Choroid plexus epithelial cell (primary cell): ENCODE results near the gene EHD2.
A peak's percentile ranks its signal among the peaks of the same experiment; 100 is the strongest.

ENCODE experiments used
- DNase-seq: peaks from one replicate; pipeline ENCODE4 v3.0.0-alpha.2; 2010; ENCODE audit warnings: low read depth
- H3K4me3 ChIP-seq: 2 replicates; pipeline ENCODE4 v1.5.1; 2011; ENCODE audit warnings: low read depth, mild to moderate bottlenecking, control low read depth, low read length, moderate library complexity
- CTCF ChIP-seq: conservative IDR thresholded peaks from 2 replicates; pipeline ENCODE4 v1.5.1; 2011; ENCODE audit warnings: low read depth, mild to moderate bottlenecking, control low read depth, inconsistent platforms, low read length, moderate library complexity

The EHD2 gene

GRCh38 chr19:47697863-47698609 lies 15.2 kb upstream of the EHD2 start:
- DNase-seq, result peak; percentile 90
- no peak overlapping the region for H3K4me3 ChIP-seq
- TF ChIP-seq CTCF, result peak; percentile 100

GRCh38 chr19:47698631-47699359 lies 14.4 kb upstream of the EHD2 start:
- no peak for TF ChIP-seq CTCF
- H3K4me3 ChIP-seq, result no peak overlapping the region
- no peak for DNase-seq

GRCh38 chr19:47699360-47699917 lies 13.8 kb upstream of the EHD2 start:
- peak; percentile 82 for TF ChIP-seq CTCF
- no peak overlapping the region for H3K4me3 ChIP-seq
- DNase-seq, result peak; percentile 56

GRCh38 chr19:47700934-47701716 lies 12.1 kb upstream of the EHD2 start:
- no peak for TF ChIP-seq CTCF
- DNase-seq, result no peak
- H3K4me3 ChIP-seq, result no peak overlapping the region

- no peak for TF ChIP-seq CTCF
- no peak overlapping the region for H3K4me3 ChIP-seq
- DNase-seq, result no peak
These were observed 11.3 kb upstream of the EHD2 start for GRCh38 chr19:47701717-47702552.

- TF ChIP-seq CTCF, result no peak
- H3K4me3 ChIP-seq, result no peak overlapping the region
- no peak for DNase-seq
These were observed 10.6 kb upstream of the EHD2 start for GRCh38 chr19:47702671-47703070.
